CD14-positive monocyte (primary cell): Measurements from ENCODE around the gene LZIC. TPM values are rescaled to one million over a fixed set of nuclear protein-coding genes. Genes with fewer than 3 reads are reported as not detected.

Source experiments
- DNase-seq, 3 donors: peaks; one replicate each; pipeline ENCODE4 v3.0.0-alpha.2; 2011 to 2022
- H2AFZ ChIP-seq: 2 replicates; pipeline ENCODE4 v1.6.0; 2012; ENCODE audit warnings: mild to moderate bottlenecking, low read depth, low read length, inconsistent platforms; ENCODE audit not compliant: insufficient read depth, poor library complexity, severe bottlenecking
- H3K27ac ChIP-seq, 2 donors: 1 replicate in 1 of 2; 2 replicates in 1 of 2; pipeline ENCODE4 v1.5.1; 2012 to 2013; ENCODE audit warnings: low read length in 2 of 2, control low read depth in 1 of 2, inconsistent platforms in 1 of 2, low read depth in 1 of 2, mild to moderate bottlenecking in 1 of 2
- H3K27me3 ChIP-seq, 2 donors: one replicate each; pipeline versions ENCODE4 v1.6.0 to v1.6.1; 2011 to 2013; ENCODE audit warnings: low read length in 2 of 2; ENCODE audit not compliant: control insufficient read depth in 2 of 2, insufficient read depth in 2 of 2
- H3K36me3 ChIP-seq, 2 donors: replicated peaks in 1 of 2; 1 replicate in 1 of 2; 2 replicates in 1 of 2; pipeline versions ENCODE4 v1.5.1 to v1.6.1; 2012 to 2013; ENCODE audit warnings: low read length in 2 of 2, control low read depth in 1 of 2, inconsistent platforms in 1 of 2, mild to moderate bottlenecking in 1 of 2; ENCODE audit not compliant: insufficient read depth in 2 of 2, control insufficient read depth in 1 of 2
- H3K4me1 ChIP-seq, 2 donors: 1 replicate in 1 of 2; 2 replicates in 1 of 2; pipeline versions ENCODE4 v1.5.1 to v1.6.1; 2012 to 2013; ENCODE audit warnings: low read length in 2 of 2, control low read depth in 1 of 2, inconsistent platforms in 1 of 2, mild to moderate bottlenecking in 1 of 2, moderate library complexity in 1 of 2; ENCODE audit not compliant: insufficient read depth in 2 of 2, control insufficient read depth in 1 of 2
- H3K4me2 ChIP-seq: replicated peaks from 2 replicates; pipeline ENCODE3; 2012; ENCODE audit warnings: low read length, moderate library complexity, mild to moderate bottlenecking; ENCODE audit not compliant: poor library complexity, severe bottlenecking; ENCODE audit errors: extremely low read depth
- H3K4me3 ChIP-seq, 3 experiments: fragments of 200-600 bp in 1 of 3; sonication (generic) in 1 of 3; replicated peaks in 1 of 3; 1 replicate in 2 of 3; 2 replicates in 1 of 3; pipeline ENCODE4 v1.5.1; 2011 to 2013; ENCODE audit warnings: low read length in 3 of 3, mild to moderate bottlenecking in 3 of 3, control low read depth in 2 of 3, low read depth in 2 of 3, inconsistent platforms in 1 of 3, moderate library complexity in 1 of 3
- H3K79me2 ChIP-seq: 2 replicates; pipeline ENCODE4 v1.6.0; 2012; ENCODE audit warnings: mild to moderate bottlenecking, control low read depth, inconsistent platforms, low read length, moderate library complexity; ENCODE audit not compliant: insufficient read depth
- H3K9ac ChIP-seq: 2 replicates; pipeline ENCODE4 v1.6.0; 2017; ENCODE audit warnings: low read length, mild to moderate bottlenecking; ENCODE audit not compliant: insufficient read depth, poor library complexity, severe bottlenecking
- H3K9me3 ChIP-seq, 2 donors: replicated peaks in 1 of 2; 1 replicate in 1 of 2; 2 replicates in 1 of 2; pipeline versions ENCODE4 v1.5.1 to v1.6.1; 2012 to 2013; ENCODE audit warnings: low read length in 2 of 2, control low read depth in 1 of 2; ENCODE audit not compliant: control insufficient read depth in 1 of 2, insufficient read depth in 1 of 2
- H4K20me1 ChIP-seq: 2 replicates; pipeline ENCODE4 v1.6.0; 2012; ENCODE audit warnings: mild to moderate bottlenecking, low read length, control low read depth, moderate library complexity; ENCODE audit not compliant: insufficient read depth
- H3K27ac Mint-ChIP-seq, 7 donors: one replicate each; pipeline ENCODE4 v1.8.0; 2020; ENCODE audit warnings: mild to moderate bottlenecking in 7 of 7, mixed read lengths in 7 of 7, moderate library complexity in 6 of 7, inconsistent platforms in 2 of 7
- H3K27me3 Mint-ChIP-seq, 3 donors: one replicate each; pipeline ENCODE4 v1.8.0; 2021 to 2022; ENCODE audit warnings: low read depth in 3 of 3, mild to moderate bottlenecking in 3 of 3, mixed read lengths in 3 of 3, moderate library complexity in 3 of 3, inconsistent platforms in 1 of 3
- H3K36me3 Mint-ChIP-seq, 2 donors: one replicate each; pipeline ENCODE4 v1.8.0; 2020; ENCODE audit warnings: mixed read lengths in 2 of 2, inconsistent platforms in 1 of 2, mild to moderate bottlenecking in 1 of 2
- H3K4me1 Mint-ChIP-seq: one replicate; pipeline ENCODE4 v1.8.0; 2020; ENCODE audit warnings: mild to moderate bottlenecking, mixed read lengths
- H3K4me3 Mint-ChIP-seq, 2 donors: one replicate each; pipeline ENCODE4 v1.8.0; 2020; ENCODE audit warnings: mild to moderate bottlenecking in 2 of 2, mixed read lengths in 2 of 2, moderate library complexity in 1 of 2
- H3K9me3 Mint-ChIP-seq, 7 donors: one replicate each; pipeline ENCODE4 v1.8.0; 2020 to 2022; ENCODE audit warnings: mixed read lengths in 7 of 7, mild to moderate bottlenecking in 6 of 7, moderate library complexity in 6 of 7, inconsistent platforms in 2 of 7
- WGBS: methylation state at CpG from one replicate; pipeline ENCODE4 v1.1.5; 2013; ENCODE audit warnings: missing lambda C conversion rate; ENCODE audit not compliant: insufficient coverage; 5-methylcytosine and 5-hydroxymethylcytosine counted together
- intact Hi-C, 2 donors: fragments of 100-400 bp; cut with micrococcal nuclease; formaldehyde crosslinking; loops; one replicate each; pipeline versions ENCODE4 v1.15.0 to v1.15.1; 2023
- polyA plus RNA-seq, 3 donors: library from polyadenylated mRNA; depleted of rRNA in 1 of 3; unstranded in 2 of 3; stranded (reverse) in 1 of 3; fragments of 300-500 nt in 2 of 3; fragments of >200 nt in 1 of 3; fragmentation: Illumina TruSeq in 2 of 3; gene quantifications; 1 replicate in 2 of 3; 2 replicates in 1 of 3; pipeline ENCODE4 v1.2.3, GENCODE V29; 2012 to 2021
- TF ChIP-seq, protein P1 (sequence below): fragments of 200-600 bp; IDR thresholded peaks from one replicate; pipeline ENCODE4 v1.8.0; 2022; ENCODE audit warnings: antibody characterized with exemption, mild to moderate bottlenecking

Gene LZIC
- polyA plus RNA-seq, 3 donors = 11.1 to 32.9 (median 28.2) TPM

DNA sequence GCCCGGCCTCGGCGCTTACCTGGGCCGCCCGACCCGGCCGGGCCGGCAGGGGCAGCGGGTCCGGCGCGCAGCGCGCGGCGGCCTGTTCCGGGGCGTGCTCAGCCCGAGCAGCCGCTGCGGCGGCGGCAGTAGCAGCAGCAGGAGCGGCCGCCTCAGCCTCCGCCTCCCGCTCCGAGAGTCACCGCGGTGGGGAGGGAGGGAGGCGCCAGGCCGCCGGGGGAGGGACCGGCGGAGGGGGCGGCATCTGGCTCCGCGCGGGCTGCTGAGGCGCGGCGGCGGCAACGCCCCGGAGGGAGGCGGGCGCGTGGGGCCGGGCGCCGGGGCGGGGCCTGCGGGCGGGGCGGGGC is 33.1 kb downstream of the LZIC start, which contains the start of gene CTNNBIP1:
TSS of gene CTNNBIP1 (minus strand) at position 194 of the 347 bp plus-strand sequence. CDS start 38,205 bp downstream, outside the sequence.
- H3K9me3 Mint-ChIP-seq = peaks cover 0 to 2% (median 0%) of the 10 kb centered on the region in 7 donors
- Histone ChIP-seq H2AFZ (peak within 1 kb of the TSS; percentile 93), H3K9ac (peak within 1 kb of the TSS; percentile 76), H3K4me1 (peaks cover 31 to 42% of the 10 kb centered on the region in 2 donors), H3K27ac (peak within 1 kb of the TSS; percentile 75 to 92), H3K79me2 (peaks cover 37% of the 10 kb centered on the region), H3K36me3 (no peaks in the 10 kb centered on the region), H3K27me3 (no peaks in the 10 kb centered on the region), H3K9me3 (no peaks in the 10 kb centered on the region), H3K4me3 (peak within 1 kb of the TSS; percentile 67 to 97 (median 67)), H4K20me1 (peaks cover 11% of the 10 kb centered on the region), H3K4me2 (peak within 1 kb of the TSS; percentile 91)
- H3K27ac Mint-ChIP-seq = peak within 1 kb of the TSS; percentile 90 to 98 (median 97)
- H3K36me3 Mint-ChIP-seq = peaks cover 0 to 10% of the 10 kb centered on the region in 2 donors
- peaks cover 50% of the 10 kb centered on the region for H3K4me1 Mint-ChIP-seq
- peaks cover 0 to 4% (median 2%) of the 10 kb centered on the region in 3 donors for H3K27me3 Mint-ChIP-seq
- TF ChIP-seq, protein P1, sequence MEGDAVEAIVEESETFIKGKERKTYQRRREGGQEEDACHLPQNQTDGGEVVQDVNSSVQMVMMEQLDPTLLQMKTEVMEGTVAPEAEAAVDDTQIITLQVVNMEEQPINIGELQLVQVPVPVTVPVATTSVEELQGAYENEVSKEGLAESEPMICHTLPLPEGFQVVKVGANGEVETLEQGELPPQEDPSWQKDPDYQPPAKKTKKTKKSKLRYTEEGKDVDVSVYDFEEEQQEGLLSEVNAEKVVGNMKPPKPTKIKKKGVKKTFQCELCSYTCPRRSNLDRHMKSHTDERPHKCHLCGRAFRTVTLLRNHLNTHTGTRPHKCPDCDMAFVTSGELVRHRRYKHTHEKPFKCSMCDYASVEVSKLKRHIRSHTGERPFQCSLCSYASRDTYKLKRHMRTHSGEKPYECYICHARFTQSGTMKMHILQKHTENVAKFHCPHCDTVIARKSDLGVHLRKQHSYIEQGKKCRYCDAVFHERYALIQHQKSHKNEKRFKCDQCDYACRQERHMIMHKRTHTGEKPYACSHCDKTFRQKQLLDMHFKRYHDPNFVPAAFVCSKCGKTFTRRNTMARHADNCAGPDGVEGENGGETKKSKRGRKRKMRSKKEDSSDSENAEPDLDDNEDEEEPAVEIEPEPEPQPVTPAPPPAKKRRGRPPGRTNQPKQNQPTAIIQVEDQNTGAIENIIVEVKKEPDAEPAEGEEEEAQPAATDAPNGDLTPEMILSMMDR = no peak
- under 1% methylated on average over 55 of the region's 55 CpGs for WGBS
- peak within 1 kb of the TSS; percentile 95 to 99 for H3K4me3 Mint-ChIP-seq
- DNase-seq = no peak
- intact Hi-C loops = loop anchor here (2.0 to 10.0 kb wide), 4 partner anchors 33 to 125 kb away; partner anchors contain the start of genes LZIC (in 1 of the 2), NMNAT1 (in 1 of the 2) and UBE4B (in 1 of the 2)

- no peaks in the 10 kb centered on the region for H3K27me3 ChIP-seq
- H3K4me3 ChIP-seq = peak overlapping the region; percentile 62 to 84 (median 67)
- H3K36me3 Mint-ChIP-seq = peaks cover 0 to 10% of the 10 kb centered on the region in 2 donors
- peaks cover 42% of the 10 kb centered on the region for H3K79me2 ChIP-seq
- H3K27ac ChIP-seq = peak overlapping the region; percentile 23 to 75
- H3K4me2 ChIP-seq = peak overlapping the region; percentile 78
- TF ChIP-seq, protein P1 = no peak
- peak overlapping the region; percentile 75 for H2AFZ ChIP-seq
- WGBS = 0% methylated on average over 46 of the region's 47 CpGs
- H3K36me3 ChIP-seq = no peaks in the 10 kb centered on the region
- peak overlapping the region; percentile 76 for H3K9ac ChIP-seq
- peaks cover 0 to 4% (median 2%) of the 10 kb centered on the region in 3 donors for H3K27me3 Mint-ChIP-seq
- DNase-seq = no peak
- intact Hi-C loops = loop anchor here (2.0 to 10.0 kb wide), 5 partner anchors 32 to 225 kb away; partner anchors contain the start of genes LZIC (in 1 of the 2), NMNAT1 (in 1 of the 2) and UBE4B (in 1 of the 2)
- peaks cover 56% of the 10 kb centered on the region for H3K4me1 Mint-ChIP-seq
- peaks cover 0 to 2% (median 0%) of the 10 kb centered on the region in 7 donors for H3K9me3 Mint-ChIP-seq
- no peaks in the 10 kb centered on the region for H3K9me3 ChIP-seq
- H3K27ac Mint-ChIP-seq = peak overlapping the region; percentile 70 to 96 (median 88)
- H4K20me1 ChIP-seq = peaks cover 17% of the 10 kb centered on the region
- peaks cover 37 to 48% of the 10 kb centered on the region in 2 donors for H3K4me1 ChIP-seq
- peak overlapping the region; percentile 95 to 99 for H3K4me3 Mint-ChIP-seq
These were observed 33.8 kb downstream of the LZIC start for GRCh38 chr1:9909234-9910046.
